SU-DHL-6 (cell line): ENCODE data around the gene NEK6.

Experiments used
- CTCF ChIP-seq: fragments of 200-600 bp; sonication (generic); IDR thresholded peaks from one replicate; pipeline ENCODE4 v1.5.1; 2017; ENCODE audit warnings: antibody characterized with exemption, mild to moderate bottlenecking, low read length, moderate library complexity; ENCODE audit not compliant: insufficient read depth, poor library complexity, severe bottlenecking
- EZH2phosphoT487 ChIP-seq: fragments of 200-600 bp; sonication (generic), shearing (Covaris generic); conservative IDR thresholded peaks from 2 replicates; pipeline ENCODE4 v1.6.1; 2018; ENCODE audit warnings: mild to moderate bottlenecking, antibody characterized with exemption, low read length, moderate library complexity, mixed read lengths

GRCh38 chr9:124370896-124371582 lies 113.3 kb downstream of the NEK6 start:
- TF ChIP-seq CTCF, result no peak
- no peak for TF ChIP-seq EZH2phosphoT487
